H1 (cell line): ENCODE measurements around the gene MRPL16. TPM values are rescaled to one million over a fixed set of nuclear protein-coding genes. Genes with fewer than 3 reads are reported as not detected.

Source experiments
- CTCF ChIA-PET: fragments of 300-600 bp; sonication (Branson Sonifier 250); formaldehyde crosslinking; loops from one replicate; lab custom pipeline; 2021; ENCODE audit not compliant: partially characterized antibody; lab: Charles Lee
- POLR2A ChIA-PET: fragments of 300-600 bp; sonication (Branson Sonifier 250); formaldehyde crosslinking; loops from one replicate; lab custom pipeline; 2021; ENCODE audit warnings: inconsistent platforms; ENCODE audit not compliant: partially characterized antibody; lab: Charles Lee
- DNase-seq, 2 experiments: peaks; one replicate each; pipeline versions ENCODE4 v3.0.0 to v3.0.0-alpha.2; 2010 to 2022; ENCODE audit warnings: low spot score in 2 of 2, low read depth in 1 of 2, mixed read lengths in 1 of 2
- FAIRE-seq: peaks from 2 replicates; lab custom pipeline; 2011; peaks lifted over from hg19 to GRCh38; lab: Jason Lieb, UNC
- H2AFZ ChIP-seq: 2 replicates; pipeline ENCODE4 v1.8.1; 2012; ENCODE audit warnings: low read length, inconsistent platforms
- H2AK5ac ChIP-seq: 2 replicates; pipeline ENCODE4 v1.6.1; 2013; ENCODE audit warnings: low read depth, low read length
- H2BK120ac ChIP-seq: replicated peaks from 2 replicates; pipeline ENCODE3; 2013; ENCODE audit warnings: low read depth, low read length, inconsistent platforms
- H2BK12ac ChIP-seq: 2 replicates; pipeline ENCODE4 v1.6.1; 2013; ENCODE audit warnings: low read depth, low read length
- H2BK15ac ChIP-seq: 2 replicates; pipeline ENCODE4 v1.6.1; 2013; ENCODE audit warnings: low read length
- H2BK20ac ChIP-seq: 2 replicates; pipeline ENCODE4 v1.6.1; 2013; ENCODE audit warnings: low read length
- H2BK5ac ChIP-seq: 2 replicates; pipeline ENCODE4 v1.6.1; 2013; ENCODE audit warnings: low read depth, low read length
- H3K14ac ChIP-seq: 2 replicates; pipeline ENCODE4 v1.6.1; 2013; ENCODE audit warnings: inconsistent platforms; ENCODE audit not compliant: insufficient read length
- H3K18ac ChIP-seq: 2 replicates; pipeline ENCODE4 v1.6.1; 2013; ENCODE audit warnings: low read length; ENCODE audit errors: extremely low read depth
- H3K23ac ChIP-seq: 2 replicates; pipeline ENCODE4 v1.6.1; 2013; ENCODE audit warnings: inconsistent platforms; ENCODE audit not compliant: insufficient read length
- H3K23me2 ChIP-seq: 2 replicates; pipeline ENCODE4 v1.6.1; 2013; ENCODE audit warnings: low read depth, low read length
- H3K27ac ChIP-seq: 2 replicates; pipeline ENCODE4 v1.6.1; 2011; ENCODE audit warnings: low read depth, low read length, inconsistent platforms
- H3K27me3 ChIP-seq, 4 experiments: replicated peaks in 1 of 4; 1 replicate in 1 of 4; 2 replicates in 3 of 4; pipeline versions ENCODE4 v1.6.1 to v1.8.1; 2011 to 2013; ENCODE audit warnings: low read length in 3 of 4, mild to moderate bottlenecking in 3 of 4, inconsistent platforms in 2 of 4, mixed read lengths in 2 of 4, moderate library complexity in 1 of 4; ENCODE audit not compliant: control insufficient read depth in 3 of 4, insufficient read depth in 3 of 4; ENCODE audit errors: extremely low read depth in 1 of 4
- H3K36me3 ChIP-seq, 4 experiments: 2 replicates each; pipeline versions ENCODE4 v1.6.1 to v1.8.1; 2011 to 2013; ENCODE audit warnings: mild to moderate bottlenecking in 4 of 4, low read length in 3 of 4, moderate library complexity in 2 of 4, control low read depth in 1 of 4, inconsistent platforms in 1 of 4; ENCODE audit not compliant: insufficient read depth in 4 of 4, control insufficient read depth in 2 of 4
- H3K4ac ChIP-seq: replicated peaks from 2 replicates; pipeline ENCODE3; 2013; ENCODE audit warnings: low read length, low read depth, mixed read lengths, inconsistent platforms; ENCODE audit not compliant: insufficient read length
- H3K4me1 ChIP-seq, 4 experiments: replicated peaks in 1 of 4; 1 replicate in 1 of 4; 2 replicates in 3 of 4; pipeline versions ENCODE4 v1.6.1 to v1.8.1; 2011 to 2013; ENCODE audit warnings: low read length in 3 of 4, inconsistent platforms in 2 of 4, mixed read lengths in 1 of 4; ENCODE audit not compliant: insufficient read depth in 4 of 4, control insufficient read depth in 3 of 4
- H3K4me2 ChIP-seq, 2 experiments: 2 replicates each; pipeline versions ENCODE4 v1.6.1 to v1.8.1; 2011 to 2013; ENCODE audit warnings: low read depth in 2 of 2, low read length in 2 of 2, control low read depth in 1 of 2, inconsistent platforms in 1 of 2, mild to moderate bottlenecking in 1 of 2; ENCODE audit not compliant: insufficient read depth in 1 of 2
- H3K4me3 ChIP-seq, 4 experiments: fragments of 200-600, 300-600 bp in 1 of 4; sonication (generic), shearing (Covaris generic), sonication (Bioruptor Twin) in 1 of 4; 2 replicates each; pipeline versions ENCODE4 v1.5.1 to v1.8.1; 2011 to 2016; ENCODE audit warnings: low read length in 4 of 4, low read depth in 3 of 4, control low read depth in 2 of 4, inconsistent platforms in 2 of 4, mild to moderate bottlenecking in 2 of 4, mixed read lengths in 1 of 4, moderate library complexity in 1 of 4; ENCODE audit not compliant: insufficient read depth in 2 of 4; ENCODE audit errors: extremely low read depth in 1 of 4
- H3K56ac ChIP-seq: replicated peaks from 2 replicates; pipeline ENCODE3; 2013; ENCODE audit warnings: low read depth, mild to moderate bottlenecking, mixed read lengths, low read length, inconsistent platforms; ENCODE audit not compliant: insufficient read length
- H3K79me1 ChIP-seq: 2 replicates; pipeline ENCODE4 v1.6.1; 2013; ENCODE audit warnings: low read depth, low read length, control low read depth
- H3K79me2 ChIP-seq, 2 experiments: 2 replicates each; pipeline versions ENCODE4 v1.6.1 to v1.8.1; 2012 to 2013; ENCODE audit warnings: low read length in 2 of 2, mild to moderate bottlenecking in 2 of 2, inconsistent platforms in 1 of 2; ENCODE audit not compliant: insufficient read depth in 2 of 2, control insufficient read depth in 1 of 2
- H3K9ac ChIP-seq, 4 experiments: replicated peaks in 1 of 4; 1 replicate in 1 of 4; 2 replicates in 3 of 4; pipeline versions ENCODE4 v1.6.1 to v1.8.1; 2011 to 2013; ENCODE audit warnings: low read depth in 3 of 4, low read length in 3 of 4, control low read depth in 2 of 4, mild to moderate bottlenecking in 2 of 4, moderate library complexity in 2 of 4, inconsistent platforms in 1 of 4; ENCODE audit errors: extremely low read depth in 1 of 4
- H3K9me3 ChIP-seq, 2 experiments: 2 replicates each; pipeline versions ENCODE4 v1.6.1 to v1.8.1; 2012 to 2013; ENCODE audit warnings: mild to moderate bottlenecking in 2 of 2, moderate library complexity in 2 of 2, control low read depth in 1 of 2, inconsistent platforms in 1 of 2, low read depth in 1 of 2, low read length in 1 of 2, mixed read lengths in 1 of 2; ENCODE audit not compliant: insufficient read depth in 2 of 2
- H4K20me1 ChIP-seq, 2 experiments: replicated peaks in 1 of 2; 2 replicates each; pipeline versions ENCODE3 to v1.8.1; 2011 to 2013; ENCODE audit warnings: inconsistent platforms in 2 of 2, low read length in 2 of 2, mild to moderate bottlenecking in 1 of 2; ENCODE audit not compliant: insufficient read depth in 2 of 2, control insufficient read depth in 1 of 2
- H4K5ac ChIP-seq: 2 replicates; pipeline ENCODE4 v1.6.1; 2013; ENCODE audit warnings: low read length, low read depth, mixed read lengths, inconsistent platforms; ENCODE audit not compliant: insufficient read length
- H4K8ac ChIP-seq: 2 replicates; pipeline ENCODE4 v1.8.0; 2013; ENCODE audit warnings: mild to moderate bottlenecking, moderate library complexity, low read length, inconsistent platforms; ENCODE audit not compliant: insufficient read depth; ENCODE audit errors: extremely low read depth
- H4K91ac ChIP-seq: replicated peaks from 2 replicates; pipeline ENCODE3; 2013; ENCODE audit warnings: low read length, mixed read lengths, inconsistent platforms; ENCODE audit not compliant: insufficient read length
- ASH2L ChIP-seq: fragments of 200-600, 300-600 bp; sonication (generic); IDR thresholded peaks from one replicate; pipeline ENCODE4 v1.7.1; 2017; ENCODE audit warnings: low read length
- BCL11A ChIP-seq, 2 experiments: IDR thresholded peaks; one replicate each; pipeline ENCODE4 v1.6.1; 2011; ENCODE audit warnings: low read depth in 2 of 2, low read length in 2 of 2, mild to moderate bottlenecking in 2 of 2
- HDAC2 ChIP-seq, 2 experiments: fragments of 300-600 bp in 1 of 2; sonication (generic) in 1 of 2; IDR thresholded peaks; 2 replicates each; pipeline ENCODE4 v1.6.1; 2011 to 2012; ENCODE audit warnings: low read depth in 2 of 2, low read length in 2 of 2, mild to moderate bottlenecking in 2 of 2, moderate library complexity in 2 of 2, borderline replicate concordance in 1 of 2, inconsistent platforms in 1 of 2
- JUN ChIP-seq: IDR thresholded peaks from 2 replicates; pipeline ENCODE4 v1.6.1; 2011; ENCODE audit warnings: low read depth, mild to moderate bottlenecking, improper control_type of control experiment, low read length
- JUND ChIP-seq: IDR thresholded peaks from 2 replicates; pipeline ENCODE4 v1.6.1; 2011; ENCODE audit warnings: mild to moderate bottlenecking, improper control_type of control experiment, low read length
- RNF2 ChIP-seq: fragments of 200-900, 300-1000 bp; sonication (generic); IDR thresholded peaks from 2 replicates; pipeline ENCODE4 v1.7.1; 2016; ENCODE audit warnings: borderline replicate concordance, low read depth, mild to moderate bottlenecking, antibody characterized with exemption, low read length; ENCODE audit not compliant: poor library complexity, severe bottlenecking; ENCODE audit errors: missing control alignments
- RXRA ChIP-seq: IDR thresholded peaks from 2 replicates; pipeline ENCODE4 v1.6.1; 2011; ENCODE audit warnings: low read depth, mild to moderate bottlenecking, low read length, moderate library complexity; ENCODE audit not compliant: insufficient read depth
- SIRT6 ChIP-seq: IDR thresholded peaks from one replicate; pipeline ENCODE4 v1.7.1; 2012; ENCODE audit warnings: low read length, inconsistent platforms
- SIX5 ChIP-seq: IDR thresholded peaks from 2 replicates; pipeline ENCODE4 v1.6.1; 2011; ENCODE audit warnings: mild to moderate bottlenecking, low read depth, low read length
- SP1 ChIP-seq: IDR thresholded peaks from 2 replicates; pipeline ENCODE4 v1.6.1; 2011; ENCODE audit warnings: low read depth, low read length
- SUZ12 ChIP-seq: fragments of 200-600 bp; sonication (generic); IDR thresholded peaks from 2 replicates; pipeline ENCODE4 v1.6.1; 2012; ENCODE audit warnings: mild to moderate bottlenecking, inconsistent platforms, low read length, moderate library complexity, mixed read lengths
- TAF1 ChIP-seq: IDR thresholded peaks from 2 replicates; pipeline ENCODE4 v1.6.1; 2011; ENCODE audit warnings: mild to moderate bottlenecking, low read depth, low read length
- TEAD4 ChIP-seq: IDR thresholded peaks from 2 replicates; pipeline ENCODE4 v1.6.1; 2012; ENCODE audit warnings: low read depth, low read length, inconsistent platforms, mixed read lengths
- ZNF274 ChIP-seq: IDR thresholded peaks from 2 replicates; pipeline ENCODE4 v1.7.0; 2012; ENCODE audit warnings: low read length, borderline replicate concordance; ENCODE audit errors: extremely low read depth
- polyA plus RNA-seq, 7 experiments: library from polyadenylated mRNA; depleted of rRNA in 3 of 7; stranded (reverse) in 5 of 7; unstranded in 2 of 7; fragments of >200 nt in 5 of 7; fragments of 200-250 nt in 2 of 7; gene quantifications; 1 replicate in 5 of 7; 2 replicates in 1 of 7; 4 replicates in 1 of 7; pipeline versions ENCODE4 v1.2.1 to v1.2.3, GENCODE V29; 2011 to 2013; ENCODE audit warnings: missing spikeins in 2 of 7, mixed read lengths in 2 of 7
- total RNA-seq: library from RNA; stranded (reverse); fragmentation: NEBNext Ultra II Directional; extraction: Animal tissue kit (Norgen Biotek cat#: 25700); gene quantifications from 2 replicates; pipeline ENCODE4 v1.2.1, GENCODE V29; 2021
- TF ChIP-seq, protein P1 (sequence below): IDR thresholded peaks from 2 replicates; pipeline ENCODE4 v1.6.1; 2012; ENCODE audit warnings: inconsistent platforms

The MRPL16 gene
- total and polyA plus RNA-seq, 2 of the 8 experiments (the other 6 are each of a cell fraction or from before 2014, with no cell fraction given) = 69.2 to 79.8 TPM

DNA sequence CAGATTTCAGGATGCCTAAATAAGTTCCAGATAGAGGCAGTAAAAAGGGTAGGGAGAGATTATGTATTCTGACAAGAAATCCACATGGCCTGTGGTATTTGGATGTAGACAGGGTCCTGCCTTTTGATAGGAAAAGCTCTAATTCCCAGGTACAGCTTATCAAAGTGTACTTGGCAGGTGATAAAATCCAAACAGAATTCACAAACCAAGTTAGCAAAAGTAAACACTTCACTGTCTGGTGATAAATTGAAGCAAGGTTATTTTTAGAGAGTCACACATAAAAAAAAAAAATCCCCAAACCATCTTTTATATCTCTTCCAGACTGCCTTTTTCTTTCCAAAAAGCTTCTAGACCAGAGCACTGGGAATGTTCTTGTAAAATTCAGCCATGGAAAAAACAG lies 29.0 kb upstream of the MRPL16 start:
- Histone ChIP-seq H3K4me3 (no peak overlapping the region), H3K27me3 (no peaks in the 10 kb centered on the region), H2BK12ac (no peak overlapping the region), H3K4me1 (no peaks in the 10 kb centered on the region), H3K18ac (no peak overlapping the region), H3K9ac (no peak overlapping the region), H3K79me1 (no peaks in the 10 kb centered on the region), H4K91ac (no peak overlapping the region), H3K9me3 (0 out of 4 replicates have a peak, but pooled peaks cover 0 to 4% of the 10 kb centered on the region in 2 experiments), H3K56ac (no peak overlapping the region), H2BK15ac (no peak overlapping the region), H4K20me1 (no peaks in the 10 kb centered on the region), H2BK120ac (no peak overlapping the region), H3K36me3 (no peaks in the 10 kb centered on the region), H3K4me2 (no peak overlapping the region), H3K23me2 (no peaks in the 10 kb centered on the region), H2BK20ac (no peak overlapping the region), H2AK5ac (no peak overlapping the region), H3K4ac (no peak overlapping the region), H4K8ac (no peak overlapping the region), H3K14ac (no peak overlapping the region), H4K5ac (no peak overlapping the region), H3K23ac (no peak overlapping the region), H3K27ac (no peak overlapping the region), H2BK5ac (no peak overlapping the region), H3K79me2 (no peaks in the 10 kb centered on the region), H2AFZ (no peak overlapping the region)
- DNase-seq = no peak
- no peak for FAIRE-seq
- POLR2A ChIA-PET = no interaction called here
- CTCF ChIA-PET = interaction anchor here (0.7 kb wide), 1 partner anchor 555 kb away, joined by 4 read pairs; no protein-coding TSS in a partner anchor
- TF ChIP-seq SIRT6 (no peak), SUZ12 (no peak), TAF1 (no peak), ASH2L (no peak), JUN (no peak), RNF2 (no peak), SIX5 (no peak), SP1 (no peak), JUND (no peak), HDAC2 (IDR thresholded peaks at IDR 0.05; ENCODE audit: borderline replicate concordance in 1 of 2, low read depth in 2 of 2, low read length in 2 of 2) (no peak), RXRA (no peak), TEAD4 (no peak), BCL11A (IDR thresholded peaks at IDR 0.05; ENCODE audit: low read depth in 2 of 2, low read length in 2 of 2) (no peak), ZNF274 (no peak)
- TF ChIP-seq, protein P1, sequence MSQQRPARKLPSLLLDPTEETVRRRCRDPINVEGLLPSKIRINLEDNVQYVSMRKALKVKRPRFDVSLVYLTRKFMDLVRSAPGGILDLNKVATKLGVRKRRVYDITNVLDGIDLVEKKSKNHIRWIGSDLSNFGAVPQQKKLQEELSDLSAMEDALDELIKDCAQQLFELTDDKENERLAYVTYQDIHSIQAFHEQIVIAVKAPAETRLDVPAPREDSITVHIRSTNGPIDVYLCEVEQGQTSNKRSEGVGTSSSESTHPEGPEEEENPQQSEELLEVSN = no peak
